ENCODE measurements around the gene PEPD.
"Not testable (repeated sequence)": the region's sequence is repeated elsewhere in the genome, so short reads cannot be mapped to it uniquely, and the experiment has no call there.

PEPD gene

GRCh38 chr19:33521480-33522370, at the start of gene PEPD:
TSS of gene PEPD (minus strand) at chr19:33521791. CDS start at chr19:33521760, 31 bp downstream.
- DNase-seq (ENCODE audit: low spot score), result peak; percentile 100

DNA sequence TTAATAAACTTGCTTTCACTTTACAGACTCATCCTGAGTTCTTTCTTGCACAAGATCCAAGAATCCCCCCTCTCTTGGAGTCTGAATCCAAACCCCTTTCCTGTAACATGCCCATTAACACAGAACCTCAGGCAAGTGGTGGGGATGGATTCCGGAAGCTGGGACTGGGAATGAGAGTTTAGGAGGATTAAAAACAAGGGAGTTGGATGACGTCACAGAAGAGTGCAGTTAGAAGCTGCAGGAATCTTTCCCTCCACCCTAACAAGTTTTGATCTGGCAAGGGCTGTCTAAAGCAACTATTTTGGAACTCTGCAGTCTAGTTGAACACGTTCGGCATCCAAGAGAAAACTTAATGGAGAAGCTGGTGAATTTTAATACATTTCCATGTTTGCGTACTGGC, 48.2 kb upstream of the PEPD start:
- no peak for DNase-seq (ENCODE audit: low spot score)

DNA sequence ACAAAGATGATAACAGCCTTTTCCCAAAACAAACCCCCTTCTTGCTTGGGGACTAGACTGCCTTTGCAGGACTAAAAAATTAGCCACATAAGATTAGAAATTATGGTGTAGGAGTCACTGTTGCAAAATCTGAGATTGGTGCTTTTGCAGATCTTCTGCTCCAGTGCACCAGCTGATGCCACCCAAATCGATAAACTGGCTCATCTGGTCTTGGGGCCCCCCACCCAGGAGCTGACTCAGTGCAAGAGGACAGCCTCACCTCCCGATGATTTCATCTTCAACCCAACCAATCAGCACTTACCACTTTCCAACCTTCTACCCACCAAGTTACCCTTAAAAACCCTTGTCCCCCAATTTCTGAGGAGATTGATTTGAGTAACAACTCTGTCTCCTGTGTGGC, 47.1 kb upstream of the PEPD start:
- no peak for DNase-seq (ENCODE audit: low spot score)

DNA sequence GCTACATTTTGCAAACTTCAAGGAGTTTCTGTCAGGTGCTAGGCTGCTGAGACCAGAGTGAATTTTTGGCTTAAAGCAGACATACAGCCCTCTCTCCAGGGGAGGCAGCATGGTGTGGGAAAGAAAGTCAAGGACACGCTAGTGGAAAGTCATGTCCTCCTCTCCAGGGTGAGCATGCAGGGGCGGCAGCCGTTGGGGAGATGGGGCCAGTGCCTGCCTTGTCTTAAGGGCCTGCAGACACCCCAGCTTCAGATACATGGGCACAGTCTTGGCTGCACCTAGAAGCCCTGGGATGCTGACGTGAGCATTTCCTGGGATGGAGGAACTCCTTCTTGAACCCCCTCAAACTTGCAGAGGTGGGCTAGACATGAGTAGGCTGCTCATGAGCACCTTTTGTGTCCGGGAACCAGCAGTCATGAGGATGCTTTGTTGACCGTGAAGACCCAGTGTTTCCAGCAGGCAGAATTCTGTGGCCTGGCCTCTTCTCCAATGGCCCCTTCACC, 43.3 kb upstream of the PEPD start:
- no peak for DNase-seq (ENCODE audit: low spot score)

GRCh38 chr19:33562636-33563035, 41.0 kb upstream of the PEPD start:
- DNase-seq (ENCODE audit: low spot score), result no peak

DNA sequence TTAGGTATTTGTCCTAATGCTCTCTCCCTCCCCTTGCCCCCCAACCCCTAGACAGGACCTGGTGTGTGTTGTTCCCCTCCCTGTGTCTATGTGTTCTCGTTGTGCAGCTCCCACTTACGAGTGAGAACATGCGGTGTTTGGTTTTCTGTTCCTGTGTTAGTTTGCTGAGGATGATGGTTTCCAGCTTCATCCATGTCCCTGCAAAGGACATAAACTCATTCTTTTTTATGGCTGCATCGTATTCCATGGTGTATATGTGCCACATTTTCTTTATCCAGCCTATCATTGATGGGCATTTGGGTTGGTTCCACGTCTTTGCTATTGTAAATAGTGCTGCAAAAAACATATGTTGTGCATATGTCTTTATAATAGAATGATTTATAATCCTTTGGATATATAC, 40.1 kb upstream of the PEPD start:
- not testable (repeated sequence) for DNase-seq (ENCODE audit: low spot score)

GRCh38 chr19:33561261-33561660, 39.7 kb upstream of the PEPD start:
- DNase-seq (ENCODE audit: low spot score), result no peak

DNA sequence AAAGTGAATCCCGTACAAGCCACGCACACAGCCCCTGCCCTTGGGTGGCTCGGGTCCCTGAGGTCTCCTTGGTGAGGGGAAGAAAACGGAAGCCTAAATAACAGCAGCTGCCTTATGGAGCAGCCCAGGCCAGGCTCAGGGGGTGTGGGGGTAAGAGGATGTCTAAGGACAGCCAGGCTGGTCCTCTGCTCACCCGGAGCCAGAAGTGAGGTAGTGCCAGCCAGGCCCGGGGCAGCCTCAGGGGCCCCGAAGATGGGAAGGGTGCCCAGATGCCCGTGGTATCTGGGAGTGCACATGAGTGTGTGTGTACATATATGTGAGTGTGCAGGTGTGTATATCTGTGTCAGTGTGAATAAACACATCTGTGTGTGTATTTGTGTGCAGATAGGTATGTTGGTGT, 38.4 kb upstream of the PEPD start:
- DNase-seq (ENCODE audit: low spot score), result no peak

DNA sequence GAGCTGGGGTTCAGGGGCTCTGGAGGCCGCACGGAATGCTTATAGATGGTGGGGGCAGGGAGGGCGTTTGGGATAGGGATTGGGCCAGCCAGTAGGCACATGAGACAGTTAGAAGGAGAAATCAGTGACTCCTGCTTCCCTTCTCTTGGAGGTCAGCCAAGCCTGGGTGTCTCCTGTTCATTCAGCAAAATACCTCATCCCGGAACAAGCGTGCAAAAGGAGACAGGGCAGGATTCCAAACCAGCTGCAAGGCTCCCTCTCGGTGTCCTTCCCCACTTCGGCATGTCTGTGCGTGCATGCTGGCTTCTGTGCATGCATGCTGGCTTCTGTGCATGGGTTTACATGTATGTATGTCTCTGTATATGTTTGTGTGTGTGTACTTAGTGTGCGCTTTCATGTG, 37.3 kb upstream of the PEPD start:
- no peak for DNase-seq (ENCODE audit: low spot score)

DNA sequence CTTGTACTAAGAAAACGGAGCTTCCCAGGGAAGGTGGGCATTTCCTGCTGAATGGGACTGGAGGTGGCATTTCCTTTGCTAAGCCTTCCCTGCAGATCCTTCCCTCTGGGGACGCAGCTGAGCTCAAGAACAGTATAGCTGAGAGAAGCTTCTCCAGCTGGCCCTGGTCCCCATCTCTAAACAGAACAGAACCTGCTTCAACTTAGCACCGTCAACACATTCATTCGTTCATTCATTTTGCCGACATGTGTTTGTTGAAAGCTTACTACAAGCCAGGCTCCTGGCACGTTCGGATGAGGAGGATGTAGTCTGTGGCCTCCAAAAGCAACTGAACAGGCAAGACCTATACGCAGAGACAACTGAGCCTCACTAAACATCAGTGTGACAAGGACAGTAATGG, 36.6 kb upstream of the PEPD start:
- DNase-seq (ENCODE audit: low spot score), result no peak

DNA sequence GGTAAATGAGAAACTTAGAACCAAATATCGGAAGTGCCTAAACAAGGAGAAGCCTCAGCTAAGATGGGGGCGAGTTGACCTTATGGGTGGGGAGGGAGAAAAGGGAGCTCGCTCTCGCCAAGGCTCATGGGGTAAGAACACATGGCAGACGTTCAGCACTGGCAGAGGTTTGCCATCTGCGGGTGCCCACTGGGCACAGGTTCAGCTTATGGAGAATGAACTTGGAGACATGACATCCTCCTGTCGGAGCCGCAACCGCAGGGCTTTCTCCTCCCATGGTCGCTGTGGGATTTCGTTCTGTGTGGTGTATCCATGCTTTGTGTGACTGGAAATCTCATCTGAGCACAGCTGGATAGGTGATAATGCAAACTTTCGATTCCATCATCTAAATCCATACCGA, 36.1 kb upstream of the PEPD start:
- no peak for DNase-seq (ENCODE audit: low spot score)

DNA sequence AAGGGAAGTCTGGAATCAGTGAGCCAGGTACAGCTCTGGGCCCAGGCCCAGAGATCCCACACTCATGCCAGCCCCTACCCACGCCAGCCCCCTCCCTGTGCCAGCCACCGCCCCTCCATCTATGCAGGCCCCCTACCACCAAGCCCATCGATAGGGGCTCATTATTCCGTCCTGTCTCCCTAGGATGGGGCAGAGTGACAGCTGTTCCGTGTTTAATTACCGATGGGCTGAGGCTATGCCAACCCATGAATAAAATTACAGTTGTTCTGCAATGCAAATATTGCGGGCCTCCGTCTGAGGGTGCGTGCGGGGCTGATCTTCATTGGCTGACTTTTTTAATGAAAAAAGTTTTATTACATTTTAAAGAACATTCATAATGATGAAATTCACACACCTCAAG, 35.6 kb upstream of the PEPD start:
- DNase-seq (ENCODE audit: low spot score), result no peak

- DNase-seq (ENCODE audit: low spot score), result no peak
Observed at GRCh38 chr19:33556261-33556660, 34.7 kb upstream of the PEPD start.

- DNase-seq (ENCODE audit: low spot score), result not testable (repeated sequence)
Observed at GRCh38 chr19:33555726-33556125, 34.1 kb upstream of the PEPD start.

GRCh38 chr19:33554821-33555220, 33.2 kb upstream of the PEPD start:
- no peak for DNase-seq (ENCODE audit: low spot score)

GRCh38 chr19:33554391-33554790, 32.8 kb upstream of the PEPD start:
- no peak for DNase-seq (ENCODE audit: low spot score)

DNA sequence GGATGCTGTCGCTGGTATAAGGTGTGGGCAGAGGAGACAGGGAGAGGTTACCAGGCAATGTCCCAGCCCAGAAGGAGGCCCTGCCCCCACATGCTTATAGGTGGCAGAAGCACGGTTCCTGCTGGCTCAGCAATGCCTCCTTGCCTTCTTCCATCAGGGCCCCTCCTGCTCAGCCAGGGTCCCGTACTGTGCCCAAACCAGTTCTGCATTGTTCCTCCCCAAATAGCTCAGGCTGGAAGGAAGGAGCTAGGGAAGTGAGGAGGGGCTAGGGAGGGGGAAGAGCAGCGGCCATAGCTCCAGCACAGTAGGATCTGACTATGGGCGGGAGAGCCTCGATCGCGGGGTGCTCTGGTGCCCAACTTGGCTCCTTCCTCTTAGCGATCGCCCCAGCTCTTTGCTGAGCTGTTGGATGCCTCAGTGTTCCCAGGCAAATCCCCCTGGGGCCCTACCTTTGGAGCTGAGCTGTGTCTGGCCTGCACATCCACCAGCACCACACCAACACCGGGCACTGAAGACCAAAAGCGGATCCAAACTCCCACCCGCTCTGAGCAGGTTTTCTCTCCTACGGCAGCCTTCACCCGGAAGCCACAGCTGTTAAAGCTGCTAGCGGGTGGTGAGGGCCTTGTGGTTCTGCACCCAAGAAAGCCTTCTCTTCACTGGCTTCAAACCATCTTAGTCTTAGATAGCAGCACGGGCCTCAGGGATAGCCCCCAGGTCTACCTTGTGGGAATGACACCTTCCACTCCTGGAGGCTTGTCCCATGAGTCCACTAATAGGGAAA, 32.1 kb upstream of the PEPD start:
- no peak for DNase-seq (ENCODE audit: low spot score)

DNA sequence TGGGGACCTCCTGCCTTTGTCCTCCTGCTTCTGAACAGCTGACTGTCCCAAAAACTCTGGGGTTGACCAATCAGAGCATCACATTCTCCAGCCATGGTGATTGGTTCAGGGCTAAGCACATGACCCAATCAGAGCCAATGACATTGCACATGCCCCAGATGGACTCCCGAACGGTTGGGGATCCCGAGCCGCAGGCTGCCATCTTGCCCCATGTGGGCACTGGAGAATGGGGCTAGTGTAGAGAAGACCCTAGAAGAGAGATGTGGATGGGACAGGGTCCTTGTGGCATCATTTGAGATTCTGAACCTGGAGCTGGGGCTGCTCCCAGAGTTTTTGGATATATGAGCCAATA, 31.3 kb upstream of the PEPD start:
- no peak for DNase-seq (ENCODE audit: low spot score)

DNA sequence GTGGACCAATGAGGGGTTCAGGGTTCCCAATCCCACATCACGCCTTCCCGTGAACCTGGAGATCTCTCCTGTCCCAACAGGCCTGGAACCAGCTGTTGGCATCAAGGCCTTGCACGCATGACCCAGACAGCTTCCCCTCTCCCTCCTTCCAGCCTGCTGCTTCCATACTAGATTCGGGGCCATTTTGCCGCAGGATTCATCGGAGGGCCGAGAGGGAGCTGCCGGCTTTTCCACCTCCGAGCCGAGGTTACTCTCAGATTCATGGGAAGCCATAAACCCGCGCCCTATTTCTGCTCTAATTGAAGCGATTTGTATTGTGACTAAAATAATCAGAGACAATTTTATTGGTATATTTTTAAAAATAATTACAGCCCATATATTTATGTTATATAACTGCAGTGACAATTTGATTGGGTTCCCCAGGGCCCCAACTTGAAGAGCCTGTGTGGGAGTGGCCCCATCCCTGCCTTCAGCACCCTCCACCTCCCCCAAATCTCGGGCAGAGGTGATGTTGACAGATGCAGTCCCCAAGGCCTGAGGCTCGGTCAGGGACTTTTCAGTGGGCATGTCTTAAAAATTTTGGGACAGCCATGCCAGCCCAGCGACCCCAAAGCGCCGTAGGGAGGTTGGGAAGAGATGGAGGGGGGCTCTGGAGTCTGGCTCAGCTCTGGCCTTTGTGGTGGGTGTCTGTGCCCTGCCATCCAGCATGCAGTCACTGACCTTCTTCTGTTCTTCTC, 30.8 kb upstream of the PEPD start:
- no peak for DNase-seq (ENCODE audit: low spot score)

DNA sequence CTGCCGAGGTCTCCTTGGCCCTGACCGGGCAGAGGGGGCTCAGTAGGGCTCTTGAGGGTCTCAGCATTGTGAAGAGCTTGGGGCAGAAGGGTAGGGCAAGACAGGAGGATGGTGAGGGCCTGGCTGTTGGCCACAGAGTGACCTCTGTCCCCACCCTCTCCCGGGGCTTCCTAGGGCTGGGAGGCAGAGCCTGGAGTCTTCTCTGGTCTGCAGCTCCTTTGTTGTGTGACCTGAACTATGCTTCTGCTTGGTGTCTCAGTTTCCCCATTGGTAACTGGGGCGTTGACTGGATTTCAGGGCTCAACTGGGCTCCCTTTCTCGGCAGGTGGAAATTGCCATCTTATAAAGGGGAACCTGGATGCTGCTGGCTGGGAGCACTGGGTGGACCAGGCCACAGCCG, 30.1 kb upstream of the PEPD start:
- no peak for DNase-seq (ENCODE audit: low spot score)

- no peak for DNase-seq (ENCODE audit: low spot score)
Observed at GRCh38 chr19:33550768-33551167, 29.2 kb upstream of the PEPD start.

DNA sequence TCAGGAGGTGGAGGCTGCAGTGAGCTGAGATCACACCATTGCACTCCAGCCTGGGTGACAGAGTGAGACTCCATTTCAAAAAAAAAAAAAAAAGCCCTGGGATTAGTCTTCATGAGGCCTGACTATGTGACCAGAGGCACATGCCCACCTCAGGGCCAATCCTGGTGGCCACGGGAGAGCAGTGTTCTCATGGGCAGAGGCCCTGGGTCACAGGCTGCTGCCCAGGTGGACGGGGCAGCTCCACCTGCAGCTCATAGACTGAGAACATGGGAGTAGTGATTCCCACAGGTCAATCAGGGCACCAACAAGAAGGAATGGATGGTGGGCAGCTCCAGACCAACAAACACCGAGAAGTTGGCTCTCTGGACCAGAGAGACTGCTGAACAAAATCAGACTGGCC, 26.1 kb upstream of the PEPD start:
- DNase-seq (ENCODE audit: low spot score), result no peak

DNA sequence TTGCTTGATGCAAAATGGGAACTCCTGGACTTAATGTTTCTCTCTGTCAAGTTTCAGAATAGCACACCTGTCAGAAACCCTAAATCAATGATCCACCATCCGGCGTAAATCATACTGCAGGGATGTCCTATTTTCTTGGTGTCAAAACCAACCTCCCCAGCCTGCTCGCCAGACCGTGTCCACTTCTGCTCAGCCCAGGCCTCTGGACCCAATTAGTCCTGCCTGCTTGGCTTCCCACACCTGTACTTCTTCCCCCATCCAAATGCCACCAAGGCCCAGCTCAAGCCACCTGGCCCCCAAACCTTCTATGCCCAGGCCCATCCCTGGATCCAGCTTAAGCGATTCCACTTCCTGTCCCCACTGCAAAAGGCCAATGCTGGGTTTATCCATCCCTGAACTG, 25.1 kb upstream of the PEPD start:
- no peak for DNase-seq (ENCODE audit: low spot score)

Data from AG08395 (cell line).